CD4-positive, alpha-beta T cell (primary cell): ENCODE data around the gene FLCN. TPM values are rescaled to one million over a fixed set of nuclear protein-coding genes. Genes with fewer than 3 reads are reported as not detected.

Source experiments
- ATAC-seq: fragments of 200-7000 bp; cut with Tn5 transposase; one replicate; pipeline ENCODE4 v1.10.0; 2022; ENCODE audit warnings: mild to moderate bottlenecking; ENCODE audit not compliant: poor library complexity
- CTCF ChIA-PET: fragments of 350-600 bp; sonication (Branson Sonifier 250); formaldehyde crosslinking; loops from one replicate; lab custom pipeline; 2021; ENCODE audit warnings: antibody characterized with exemption, inconsistent platforms; lab: Charles Lee
- POLR2A ChIA-PET: fragments of 350-600 bp; sonication (Branson Sonifier 250); formaldehyde crosslinking; loops from one replicate; lab custom pipeline; 2021; ENCODE audit warnings: antibody characterized with exemption, inconsistent platforms; lab: Charles Lee
- DNase-seq, 14 experiments: peaks; one replicate each; pipeline ENCODE4 v3.0.0-alpha.2; 2013 to 2020; ENCODE audit warnings: mixed read lengths in 2 of 14
- H3K27ac ChIP-seq, 2 donors: one replicate each; pipeline versions ENCODE4 v1.5.1 to v1.7.0; 2013; ENCODE audit warnings: low read length in 2 of 2, low read depth in 1 of 2, mild to moderate bottlenecking in 1 of 2
- H3K27me3 ChIP-seq, 2 experiments: 1 replicate in 1 of 2; 2 replicates in 1 of 2; pipeline versions ENCODE4 v1.6.1 to v1.7.0; 2013; ENCODE audit warnings: low read length in 2 of 2, control low read depth in 1 of 2, mild to moderate bottlenecking in 1 of 2, moderate library complexity in 1 of 2; ENCODE audit not compliant: insufficient read depth in 2 of 2, control insufficient read depth in 1 of 2
- H3K36me3 ChIP-seq: one replicate; pipeline ENCODE4 v1.6.1; 2013; ENCODE audit warnings: low read length, control low read depth; ENCODE audit not compliant: insufficient read depth
- H3K4me1 ChIP-seq: one replicate; pipeline ENCODE4 v1.6.1; 2013; ENCODE audit warnings: low read length, control low read depth; ENCODE audit not compliant: insufficient read depth
- H3K4me3 ChIP-seq: one replicate; pipeline ENCODE4 v1.5.1; 2013; ENCODE audit warnings: mild to moderate bottlenecking, low read length, moderate library complexity
- H3K9me3 ChIP-seq, 2 experiments: 1 replicate in 1 of 2; 2 replicates in 1 of 2; pipeline versions ENCODE4 v1.6.1 to v1.7.0; 2013; ENCODE audit warnings: low read length in 2 of 2, mild to moderate bottlenecking in 2 of 2, control low read depth in 1 of 2, moderate library complexity in 1 of 2; ENCODE audit not compliant: control insufficient read depth in 1 of 2, insufficient read depth in 1 of 2
- H3K27ac Mint-ChIP-seq: one replicate; pipeline ENCODE4 v1.8.0; 2020; ENCODE audit warnings: mixed read lengths
- H3K27me3 Mint-ChIP-seq: one replicate; pipeline ENCODE4 v1.8.0; 2021; ENCODE audit warnings: mixed read lengths
- H3K36me3 Mint-ChIP-seq: one replicate; pipeline ENCODE4 v1.8.0; 2021; ENCODE audit warnings: low read depth, mixed read lengths
- H3K4me1 Mint-ChIP-seq: one replicate; pipeline ENCODE4 v1.8.0; 2021; ENCODE audit warnings: low read depth, mixed read lengths
- H3K4me3 Mint-ChIP-seq: one replicate; pipeline ENCODE4 v1.8.0; 2020; ENCODE audit warnings: mild to moderate bottlenecking, mixed read lengths
- H3K9me3 Mint-ChIP-seq: one replicate; pipeline ENCODE4 v1.8.0; 2020; ENCODE audit warnings: mixed read lengths
- CTCF ChIP-seq: fragments of 200-600 bp; IDR thresholded peaks from one replicate; pipeline ENCODE4 v1.8.0; 2022; ENCODE audit warnings: antibody characterized with exemption, mild to moderate bottlenecking
- intact Hi-C, 2 experiments: fragments of 100-400 bp; cut with DNase I in 1 of 2; cut with micrococcal nuclease in 1 of 2; formaldehyde crosslinking; loops; one replicate each; pipeline versions ENCODE4 v1.15.1 to v1.9.0; 2023 to 2025; cut with DNase I, micrococcal nuclease
- total RNA-seq, 174 experiments: library from RNA in 2 of 174; stranded (reverse) in 2 of 174; gene quantifications; one replicate each; pipeline ENCODE4 v1.2.3 and lab custom pipeline; 2021 to 2026

The FLCN gene
- total RNA-seq, 2 experiments from 2014 or later = 12.1 to 15.9 TPM

- Mint-ChIP-seq H3K4me1 (peaks cover 41% of the 10 kb centered on the region), H3K36me3 (peaks cover 80% of the 10 kb centered on the region), H3K27ac (peak overlapping the region; percentile 60), H3K9me3 (no peaks in the 10 kb centered on the region), H3K4me3 (no peak overlapping the region), H3K27me3 (no peaks in the 10 kb centered on the region)
- no peak overlapping the region for H3K27ac ChIP-seq
- ATAC-seq (no peak), DNase-seq (no peak)
- ChIA-PET CTCF (no interaction called here), POLR2A (interaction anchor here (0.9 kb wide), 1 partner anchor 16 kb away, joined by 3 read pairs; no protein-coding TSS in a partner anchor)
- H3K27me3 ChIP-seq = no peaks in the 10 kb centered on the region
- H3K4me1 ChIP-seq = peaks cover 30% of the 10 kb centered on the region
- intact Hi-C loops = no loop called here
- no peaks in the 10 kb centered on the region for H3K9me3 ChIP-seq
- peaks cover 72% of the 10 kb centered on the region for H3K36me3 ChIP-seq
- H3K4me3 ChIP-seq = no peak overlapping the region
- no peak for TF ChIP-seq CTCF
These were observed 69.6 kb downstream of the FLCN start for GRCh38 chr17:17167356-17167755.

- Histone ChIP-seq H3K36me3 (peaks cover 73% of the 10 kb centered on the region), H3K4me3 (no peak overlapping the region)
- POLR2A ChIA-PET = interaction anchor here (1.2 kb wide), 1 partner anchor 11 kb away, joined by 3 read pairs; no protein-coding TSS in a partner anchor
These were observed 70.5 kb downstream of the FLCN start for GRCh38 chr17:17166446-17166845.

GRCh38 chr17:17165666-17166308 lies 71.2 kb downstream of the FLCN start:
- Mint-ChIP-seq H3K4me1 (peaks cover 30% of the 10 kb centered on the region), H3K4me3 (no peak overlapping the region), H3K27ac (no peak overlapping the region), H3K9me3 (no peaks in the 10 kb centered on the region), H3K36me3 (peaks cover 82% of the 10 kb centered on the region), H3K27me3 (no peaks in the 10 kb centered on the region)
- Histone ChIP-seq H3K4me3 (no peak overlapping the region), H3K27ac (no peak overlapping the region), H3K9me3 (no peaks in the 10 kb centered on the region), H3K4me1 (peaks cover 15% of the 10 kb centered on the region), H3K36me3 (peaks cover 76% of the 10 kb centered on the region), H3K27me3 (no peaks in the 10 kb centered on the region)
- no peak for TF ChIP-seq CTCF
- intact Hi-C loops = no loop called here
- CTCF ChIA-PET = no interaction called here
- no peak for DNase-seq
- no peak for ATAC-seq
- POLR2A ChIA-PET = interaction anchor here (1.2 kb wide), 1 partner anchor 11 kb away, joined by 3 read pairs; no protein-coding TSS in a partner anchor

More at GRCh38 chr17:17166446-17166845, 70.5 kb downstream of the FLCN start:
- DNase-seq = no peak
- CTCF ChIA-PET = no interaction called here
- Histone ChIP-seq H3K9me3 (no peaks in the 10 kb centered on the region), H3K27ac (no peak overlapping the region), H3K4me1 (peaks cover 21% of the 10 kb centered on the region), H3K27me3 (no peaks in the 10 kb centered on the region)
- ATAC-seq = no peak
- intact Hi-C loops = no loop called here
- peaks cover 36% of the 10 kb centered on the region for H3K4me1 Mint-ChIP-seq
- H3K36me3 Mint-ChIP-seq = peaks cover 82% of the 10 kb centered on the region
- H3K27me3 Mint-ChIP-seq = no peaks in the 10 kb centered on the region
- TF ChIP-seq CTCF = no peak
- H3K9me3 Mint-ChIP-seq = no peaks in the 10 kb centered on the region
- no peak overlapping the region for H3K4me3 Mint-ChIP-seq
- H3K27ac Mint-ChIP-seq = no peak overlapping the region
